GM12878 (cell line): ENCODE results near the gene RLIM. TPM values are rescaled to one million over a fixed set of nuclear protein-coding genes. Genes with fewer than 3 reads are reported as not detected.

Source experiments
- ATAC-seq: fragments of 200-7000 bp; cut with Tn5 transposase; 3 replicates; pipeline ENCODE4 v1.9.1; 2020; ENCODE audit warnings: mild to moderate bottlenecking, moderate library complexity
- BruUV-seq: library from RNA; stranded (reverse); fragments of 400-500 nt; replicated peaks from 2 replicates; lab custom pipeline; 2021; lab: Mats Ljungman, UMichigan
- CTCF ChIA-PET: fragments of 300-600 bp; sonication (Branson Sonifier 250); formaldehyde crosslinking; extraction: SDS; loops from one replicate; lab custom pipeline; 2021; ENCODE audit warnings: inconsistent platforms; lab: Yijun Ruan, JAX
- POLR2A ChIA-PET: fragments of 350-600 bp; formaldehyde crosslinking; extraction: SDS; loops from one replicate; lab custom pipeline; 2021; ENCODE audit warnings: inconsistent platforms; lab: Charles Lee
- RAD21 ChIA-PET: fragments of 300-600 bp; sonication (Branson Sonifier 250); formaldehyde crosslinking; loops from one replicate; lab custom pipeline; 2023; ENCODE audit warnings: antibody characterized with exemption; ENCODE audit not compliant: unreplicated experiment; lab: Charles Lee
- SMC1A ChIA-PET: fragments of 300-600 bp; sonication (Branson Sonifier 250); formaldehyde crosslinking; loops from one replicate; lab custom pipeline; 2023; ENCODE audit not compliant: unreplicated experiment, uncharacterized antibody; lab: Charles Lee
- DNase-seq: peaks from one replicate; pipeline ENCODE4 v3.0.0-alpha.2; 2011; ENCODE audit warnings: low read depth, low spot score
- FAIRE-seq: peaks from 3 replicates; lab custom pipeline; 2011; peaks lifted over from hg19 to GRCh38; lab: Jason Lieb, UNC
- H2AFZ ChIP-seq: 2 replicates; pipeline ENCODE4 v1.6.0; 2011; ENCODE audit warnings: low read depth, low read length, control low read depth; ENCODE audit not compliant: control insufficient read depth
- H3K27ac ChIP-seq: 2 replicates; pipeline ENCODE4 v1.5.1; 2011; ENCODE audit warnings: control low read depth; ENCODE audit not compliant: control insufficient read depth, insufficient read depth
- H3K27me3 ChIP-seq, 2 experiments: replicated peaks in 1 of 2; 2 replicates each; pipeline versions ENCODE4 v1.6.0 to v1.6.1; 2011; ENCODE audit warnings: low read length in 1 of 2; ENCODE audit not compliant: control insufficient read depth in 2 of 2, insufficient read depth in 2 of 2
- H3K36me3 ChIP-seq, 2 experiments: 2 replicates each; pipeline ENCODE4 v1.5.1; 2011; ENCODE audit warnings: low read length in 1 of 2; ENCODE audit not compliant: control insufficient read depth in 2 of 2, insufficient read depth in 2 of 2
- H3K4me1 ChIP-seq: 2 replicates; pipeline ENCODE4 v1.6.1; 2011; ENCODE audit warnings: mild to moderate bottlenecking, low read length, moderate library complexity, mixed read lengths; ENCODE audit not compliant: control insufficient read depth, insufficient read depth
- H3K4me2 ChIP-seq: 2 replicates; pipeline ENCODE4 v1.6.0; 2011; ENCODE audit warnings: control low read depth; ENCODE audit not compliant: control insufficient read depth, insufficient read depth
- H3K4me3 ChIP-seq: fragments of 200-600 bp; sonication (generic); 2 replicates; pipeline ENCODE4 v1.5.1; 2016
- H3K79me2 ChIP-seq: 2 replicates; pipeline ENCODE4 v1.6.0; 2011; ENCODE audit warnings: low read length; ENCODE audit not compliant: control insufficient read depth, insufficient read depth
- H3K9ac ChIP-seq: 2 replicates; pipeline ENCODE4 v1.8.0; 2011; ENCODE audit warnings: low read length, control low read depth, mixed read lengths; ENCODE audit not compliant: control insufficient read depth, insufficient read depth
- H3K9me3 ChIP-seq: replicated peaks from 3 replicates; pipeline ENCODE4 v1.5.1; 2011; ENCODE audit warnings: mild to moderate bottlenecking, low read length; ENCODE audit not compliant: control insufficient read depth, insufficient read depth
- H4K20me1 ChIP-seq: 2 replicates; pipeline ENCODE4 v1.6.0; 2011; ENCODE audit not compliant: control insufficient read depth, insufficient read depth
- CBFB ChIP-seq: IDR thresholded peaks from 2 replicates; pipeline ENCODE4 v1.6.1; 2016; ENCODE audit warnings: antibody characterized with exemption, low read depth
- EGR1 ChIP-seq, 2 experiments: IDR thresholded peaks; 1 replicate in 1 of 2; 2 replicates in 1 of 2; pipeline ENCODE4 v1.6.1; 2011 to 2012; ENCODE audit warnings: low read depth in 2 of 2, low read length in 2 of 2, borderline replicate concordance in 1 of 2, mild to moderate bottlenecking in 1 of 2, moderate library complexity in 1 of 2
- ESRRA ChIP-seq: IDR thresholded peaks from 2 replicates; pipeline ENCODE4 v1.6.1; 2012; ENCODE audit warnings: mild to moderate bottlenecking, low read length, improper control_type of control experiment
- FOXM1 ChIP-seq: IDR thresholded peaks from 2 replicates; pipeline ENCODE4 v1.6.1; 2012; ENCODE audit warnings: low read depth, mild to moderate bottlenecking, inconsistent platforms, low read length, moderate library complexity
- HDGF ChIP-seq: fragments of 450-650 bp; IDR thresholded peaks from 2 replicates; pipeline ENCODE4 v1.6.1; 2016; ENCODE audit warnings: antibody characterized with exemption
- MYB ChIP-seq: fragments of 150-350 bp; IDR thresholded peaks from 2 replicates; pipeline ENCODE4 v1.6.1; 2014; ENCODE audit warnings: mild to moderate bottlenecking, low read depth, low read length, borderline replicate concordance
- NBN ChIP-seq: fragments of 450-650 bp; IDR thresholded peaks from 2 replicates; pipeline ENCODE4 v1.6.1; 2016
- NR2C1 ChIP-seq: fragments of 450-650 bp; IDR thresholded peaks from 2 replicates; pipeline ENCODE4 v1.6.1; 2017; ENCODE audit warnings: antibody characterized with exemption, mild to moderate bottlenecking, moderate library complexity
- PAX5 ChIP-seq: IDR thresholded peaks from 2 replicates; pipeline ENCODE4 v1.6.1; 2011; ENCODE audit warnings: low read depth, low read length, borderline replicate concordance
- POU2F2 ChIP-seq: IDR thresholded peaks from 3 replicates; pipeline ENCODE4 v1.6.1; 2011; ENCODE audit warnings: low read depth, mild to moderate bottlenecking, low read length, borderline replicate concordance
- RB1 ChIP-seq: fragments of 450-650 bp; formaldehyde crosslinking; IDR thresholded peaks from 2 replicates; pipeline ENCODE4 v1.6.1; 2017; ENCODE audit warnings: mild to moderate bottlenecking, borderline replicate concordance
- RBBP5 ChIP-seq: fragments of 200-600 bp; sonication (generic); conservative IDR thresholded peaks from 2 replicates; pipeline ENCODE4 v1.6.1; 2016
- RUNX3 ChIP-seq: IDR thresholded peaks from 2 replicates; pipeline ENCODE4 v1.6.1; 2012; ENCODE audit warnings: low read length, inconsistent platforms
- SMAD1 ChIP-seq: fragments of 450-650 bp; IDR thresholded peaks from 2 replicates; pipeline ENCODE4 v1.6.1; 2018; ENCODE audit warnings: mild to moderate bottlenecking, low read depth; ENCODE audit not compliant: partially characterized antibody
- SRF ChIP-seq, 2 experiments: IDR thresholded peaks; 2 replicates each; pipeline ENCODE4 v1.6.1; 2011; ENCODE audit warnings: low read depth in 2 of 2, low read length in 2 of 2, mild to moderate bottlenecking in 1 of 2, moderate library complexity in 1 of 2
- WGBS: methylation state at CpG from one replicate; pipeline ENCODE4 v1.1.6; 2016; ENCODE audit warnings: low lambda C conversion rate; ENCODE audit not compliant: insufficient replicate concordance, insufficient coverage; ENCODE audit errors: missing lambda C conversion rate; 5-methylcytosine and 5-hydroxymethylcytosine counted together
- in situ Hi-C: fragments of 300-500 bp; cut with MboI; formaldehyde crosslinking; loops from 9 replicates; pipeline ENCODE4 v1.14.3; 2018; ENCODE audit warnings: mixed read lengths
- intact Hi-C: fragments of 100-400 bp; cut with micrococcal nuclease; formaldehyde crosslinking; loops from one replicate; pipeline ENCODE4 v1.14.2; 2022; ENCODE audit not compliant: unreplicated experiment
- polyA plus RNA-seq, 11 experiments: library from polyadenylated mRNA; depleted of rRNA in 4 of 11; unstranded in 6 of 11; stranded (reverse) in 5 of 11; fragments of >200 nt; fragmentation: Nextera tagmentation in 4 of 11; fragmentation: Illumina TruSeq in 1 of 11; extraction: Ambion mirVana in 4 of 11; extraction: Trizol in 1 of 11; gene quantifications; 1 replicate in 1 of 11; 2 replicates in 10 of 11; pipeline versions ENCODE4 v1.2.1 to v1.2.3, GENCODE V29; 2011 to 2016; ENCODE audit warnings: inconsistent platforms in 2 of 11, missing spikeins in 2 of 11, low read depth in 1 of 11
- total RNA-seq, 4 experiments: library from RNA; depleted of rRNA in 3 of 4; stranded (reverse); fragments of >200 nt in 3 of 4; fragmentation: Illumina TruSeq in 1 of 4; extraction: Trizol in 1 of 4; gene quantifications; 2 replicates each; pipeline versions ENCODE4 v1.2.1 to v1.2.3, GENCODE V29; 2013 to 2021
- TF ChIP-seq, protein P1 (sequence below): fragments of 450-650 bp; IDR thresholded peaks from 2 replicates; pipeline ENCODE4 v1.6.1; 2016; ENCODE audit warnings: mild to moderate bottlenecking, moderate library complexity, borderline replicate concordance
- TF ChIP-seq, protein P2 (sequence below): IDR thresholded peaks from 2 replicates; pipeline ENCODE4 v1.6.1; 2012; ENCODE audit warnings: low read depth, low read length, improper control_type of control experiment
- TF ChIP-seq, protein P3 (sequence below): fragments of 450-650 bp; IDR thresholded peaks from 2 replicates; pipeline ENCODE4 v1.6.1; 2017; ENCODE audit warnings: mild to moderate bottlenecking, moderate library complexity

RLIM gene
- total and polyA plus RNA-seq, 10 of the 15 experiments (the other 5 are each of a cell fraction or from before 2014, with no cell fraction given), result 4.0 to 33.9 (median 15.1) TPM

- TF ChIP-seq, protein P1, sequence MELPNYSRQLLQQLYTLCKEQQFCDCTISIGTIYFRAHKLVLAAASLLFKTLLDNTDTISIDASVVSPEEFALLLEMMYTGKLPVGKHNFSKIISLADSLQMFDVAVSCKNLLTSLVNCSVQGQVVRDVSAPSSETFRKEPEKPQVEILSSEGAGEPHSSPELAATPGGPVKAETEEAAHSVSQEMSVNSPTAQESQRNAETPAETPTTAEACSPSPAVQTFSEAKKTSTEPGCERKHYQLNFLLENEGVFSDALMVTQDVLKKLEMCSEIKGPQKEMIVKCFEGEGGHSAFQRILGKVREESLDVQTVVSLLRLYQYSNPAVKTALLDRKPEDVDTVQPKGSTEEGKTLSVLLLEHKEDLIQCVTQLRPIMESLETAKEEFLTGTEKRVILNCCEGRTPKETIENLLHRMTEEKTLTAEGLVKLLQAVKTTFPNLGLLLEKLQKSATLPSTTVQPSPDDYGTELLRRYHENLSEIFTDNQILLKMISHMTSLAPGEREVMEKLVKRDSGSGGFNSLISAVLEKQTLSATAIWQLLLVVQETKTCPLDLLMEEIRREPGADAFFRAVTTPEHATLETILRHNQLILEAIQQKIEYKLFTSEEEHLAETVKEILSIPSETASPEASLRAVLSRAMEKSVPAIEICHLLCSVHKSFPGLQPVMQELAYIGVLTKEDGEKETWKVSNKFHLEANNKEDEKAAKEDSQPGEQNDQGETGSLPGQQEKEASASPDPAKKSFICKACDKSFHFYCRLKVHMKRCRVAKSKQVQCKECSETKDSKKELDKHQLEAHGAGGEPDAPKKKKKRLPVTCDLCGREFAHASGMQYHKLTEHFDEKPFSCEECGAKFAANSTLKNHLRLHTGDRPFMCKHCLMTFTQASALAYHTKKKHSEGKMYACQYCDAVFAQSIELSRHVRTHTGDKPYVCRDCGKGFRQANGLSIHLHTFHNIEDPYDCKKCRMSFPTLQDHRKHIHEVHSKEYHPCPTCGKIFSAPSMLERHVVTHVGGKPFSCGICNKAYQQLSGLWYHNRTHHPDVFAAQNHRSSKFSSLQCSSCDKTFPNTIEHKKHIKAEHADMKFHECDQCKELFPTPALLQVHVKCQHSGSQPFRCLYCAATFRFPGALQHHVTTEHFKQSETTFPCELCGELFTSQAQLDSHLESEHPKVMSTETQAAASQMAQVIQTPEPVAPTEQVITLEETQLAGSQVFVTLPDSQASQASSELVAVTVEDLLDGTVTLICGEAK, result no peak
- TF ChIP-seq MYB, result no peak
- TF ChIP-seq, protein P2, sequence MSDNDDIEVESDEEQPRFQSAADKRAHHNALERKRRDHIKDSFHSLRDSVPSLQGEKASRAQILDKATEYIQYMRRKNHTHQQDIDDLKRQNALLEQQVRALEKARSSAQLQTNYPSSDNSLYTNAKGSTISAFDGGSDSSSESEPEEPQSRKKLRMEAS, result no peak
- no peak for TF ChIP-seq RUNX3
- no peak for TF ChIP-seq CBFB
- TF ChIP-seq PAX5, result no peak
- TF ChIP-seq FOXM1, result no peak
- no peak for TF ChIP-seq SMAD1
Measured at GRCh38 chrX:74593593-74593992, 20.8 kb downstream of the RLIM start (continued).

- no peak for DNase-seq
- no peak for FAIRE-seq
- SMC1A ChIA-PET, result interaction anchor here (1.1 kb wide), 1 partner anchor 12 kb away, joined by 3 read pairs; no protein-coding TSS in a partner anchor
- H3K9ac ChIP-seq, result no peak overlapping the region
- RAD21 ChIA-PET, result no interaction called here
- H3K4me1 ChIP-seq, result no peaks in the 10 kb centered on the region
- no peaks in the 10 kb centered on the region for H3K79me2 ChIP-seq
- POLR2A ChIA-PET, result no interaction called here
- in situ Hi-C loops (no loop called here), intact Hi-C loops (no loop called here)
- H3K36me3 ChIP-seq, result peaks cover 0 to 3% of the 10 kb centered on the region in 2 experiments; a peak in 1 of 4 replicates
- no TSS peak for BruUV-seq
- H3K4me2 ChIP-seq, result no peak overlapping the region
- CTCF ChIA-PET, result no interaction called here
- H3K9me3 ChIP-seq, result no peaks in the 10 kb centered on the region
- H3K4me3 ChIP-seq, result no peak overlapping the region
- WGBS, result 77% methylated on average over 2 of the region's 2 CpGs
- H3K27ac ChIP-seq, result no peak overlapping the region
- no peaks in the 10 kb centered on the region for H4K20me1 ChIP-seq
- ATAC-seq, result no peak
- H3K27me3 ChIP-seq, result no peaks in the 10 kb centered on the region
- H2AFZ ChIP-seq, result no peak overlapping the region
- TF ChIP-seq, protein P3, sequence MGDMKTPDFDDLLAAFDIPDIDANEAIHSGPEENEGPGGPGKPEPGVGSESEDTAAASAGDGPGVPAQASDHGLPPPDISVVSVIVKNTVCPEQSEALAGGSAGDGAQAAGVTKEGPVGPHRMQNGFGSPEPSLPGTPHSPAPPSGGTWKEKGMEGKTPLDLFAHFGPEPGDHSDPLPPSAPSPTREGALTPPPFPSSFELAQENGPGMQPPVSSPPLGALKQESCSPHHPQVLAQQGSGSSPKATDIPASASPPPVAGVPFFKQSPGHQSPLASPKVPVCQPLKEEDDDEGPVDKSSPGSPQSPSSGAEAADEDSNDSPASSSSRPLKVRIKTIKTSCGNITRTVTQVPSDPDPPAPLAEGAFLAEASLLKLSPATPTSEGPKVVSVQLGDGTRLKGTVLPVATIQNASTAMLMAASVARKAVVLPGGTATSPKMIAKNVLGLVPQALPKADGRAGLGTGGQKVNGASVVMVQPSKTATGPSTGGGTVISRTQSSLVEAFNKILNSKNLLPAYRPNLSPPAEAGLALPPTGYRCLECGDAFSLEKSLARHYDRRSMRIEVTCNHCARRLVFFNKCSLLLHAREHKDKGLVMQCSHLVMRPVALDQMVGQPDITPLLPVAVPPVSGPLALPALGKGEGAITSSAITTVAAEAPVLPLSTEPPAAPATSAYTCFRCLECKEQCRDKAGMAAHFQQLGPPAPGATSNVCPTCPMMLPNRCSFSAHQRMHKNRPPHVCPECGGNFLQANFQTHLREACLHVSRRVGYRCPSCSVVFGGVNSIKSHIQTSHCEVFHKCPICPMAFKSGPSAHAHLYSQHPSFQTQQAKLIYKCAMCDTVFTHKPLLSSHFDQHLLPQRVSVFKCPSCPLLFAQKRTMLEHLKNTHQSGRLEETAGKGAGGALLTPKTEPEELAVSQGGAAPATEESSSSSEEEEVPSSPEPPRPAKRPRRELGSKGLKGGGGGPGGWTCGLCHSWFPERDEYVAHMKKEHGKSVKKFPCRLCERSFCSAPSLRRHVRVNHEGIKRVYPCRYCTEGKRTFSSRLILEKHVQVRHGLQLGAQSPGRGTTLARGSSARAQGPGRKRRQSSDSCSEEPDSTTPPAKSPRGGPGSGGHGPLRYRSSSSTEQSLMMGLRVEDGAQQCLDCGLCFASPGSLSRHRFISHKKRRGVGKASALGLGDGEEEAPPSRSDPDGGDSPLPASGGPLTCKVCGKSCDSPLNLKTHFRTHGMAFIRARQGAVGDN, result no peak
- TF ChIP-seq RBBP5 (no peak), NR2C1 (no peak), HDGF (no peak), POU2F2 (no peak), SRF (IDR thresholded peaks at IDR 0.05; ENCODE audit: low read depth in 2 of 2, low read length in 2 of 2) (no peak), ESRRA (no peak), EGR1 (IDR thresholded peaks at IDR 0.05; ENCODE audit: borderline replicate concordance in 1 of 2, low read depth in 2 of 2, low read length in 2 of 2) (no peak), NBN (no peak), RB1 (no peak)
Measured at GRCh38 chrX:74585766-74586165, 28.7 kb downstream of the RLIM start.
